ENCODE results near the gene ARID1B.
A peak's percentile ranks its signal among the peaks of the same experiment; 100 is the strongest.

The ARID1B gene

DNA sequence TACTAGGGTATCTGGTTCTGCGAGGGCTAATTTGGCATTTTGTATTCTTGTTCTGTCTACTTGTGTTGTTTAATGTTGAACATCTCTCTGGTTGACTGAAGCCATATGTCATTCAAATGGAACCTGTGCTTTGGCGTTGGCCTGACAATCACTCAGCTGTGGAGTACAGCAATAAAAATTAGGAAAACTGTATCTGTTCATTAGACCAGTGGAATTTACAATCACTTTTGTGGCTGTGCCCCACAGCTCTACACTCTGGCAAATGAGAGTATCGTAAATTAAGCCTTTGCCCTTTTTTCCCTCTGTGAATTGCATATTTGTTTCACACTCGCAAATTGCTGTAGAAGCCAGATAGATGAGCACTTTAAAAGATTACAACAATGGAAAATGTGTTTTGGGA lies 102.0 kb downstream of the ARID1B start:
- WGBS (ENCODE audit: extremely low coverage, insufficient coverage, insufficient read length), result no CpG with 5 or more reads among the region's 4 CpGs

DNA sequence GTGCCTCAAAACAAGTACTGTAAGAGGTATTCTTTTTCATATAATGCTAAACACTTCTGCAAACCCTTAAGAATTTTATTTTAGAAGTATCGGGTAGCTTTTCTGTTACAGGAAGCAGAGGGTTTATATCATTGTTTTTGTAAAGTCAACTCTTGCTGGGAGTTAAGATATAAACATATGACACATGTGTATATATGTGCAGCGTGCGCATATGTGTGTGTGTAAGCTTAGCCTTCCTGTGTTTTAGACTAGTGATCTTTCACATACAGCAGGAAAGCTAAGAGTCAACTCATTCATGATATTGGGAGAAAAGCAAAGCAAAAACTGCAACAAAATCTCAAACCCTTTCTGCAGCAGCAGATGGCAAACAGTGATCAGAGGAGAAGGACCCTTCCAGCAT lies 102.4 kb downstream of the ARID1B start:
- H4K12ac ChIP-seq (ENCODE audit: low read depth, low read length), result no peak overlapping the region
- no peak overlapping the region for H4K8ac ChIP-seq (ENCODE audit: low read depth, low read length)
- H4K91ac ChIP-seq (ENCODE audit: low read depth, low read length), result no peak overlapping the region
- no peak overlapping the region for H3K4me2 ChIP-seq (ENCODE audit: low read length)
- H3K18ac ChIP-seq (ENCODE audit: low read length), result no peak overlapping the region
- no peaks in the 10 kb centered on the region for H3K36me3 ChIP-seq (ENCODE audit: control insufficient read depth in 1 of 2, insufficient read depth in 2 of 2, low read length in 2 of 2)
- no peaks in the 10 kb centered on the region for H3K9me3 ChIP-seq (ENCODE audit: insufficient read depth, low read depth, low read length)
- H3K27me3 ChIP-seq (ENCODE audit: insufficient read depth, low read length), result no peaks in the 10 kb centered on the region
- H3K79me2 ChIP-seq (ENCODE audit: control insufficient read depth, insufficient read depth, low read length, poor library complexity), result peaks cover 11% of the 10 kb centered on the region
- H2BK120ac ChIP-seq (ENCODE audit: insufficient read depth, low read length, poor library complexity), result no peak overlapping the region
- no peak overlapping the region for H3K9ac ChIP-seq (ENCODE audit: low read length)
- H2BK12ac ChIP-seq (ENCODE audit: low read length), result no peak overlapping the region
- H2AFZ ChIP-seq (ENCODE audit: insufficient read depth, low read length, poor library complexity), result no peak overlapping the region
- H3K4me3 ChIP-seq (ENCODE audit: low read depth, low read length), result no peak overlapping the region
- WGBS (ENCODE audit: extremely low coverage, insufficient coverage, insufficient read length), result no CpG with 5 or more reads among the region's 3 CpGs
- no peak overlapping the region for H3K14ac ChIP-seq (ENCODE audit: low read length)
- DNase-seq, result no peak
- no peak overlapping the region for H2AK5ac ChIP-seq (ENCODE audit: low read length)
- H3K79me1 ChIP-seq (ENCODE audit: low read length), result no peaks in the 10 kb centered on the region
- H3K4me1 ChIP-seq (ENCODE audit: control insufficient read depth in 1 of 2, insufficient read depth in 2 of 2, low read length in 2 of 2), result peaks cover 0 to 7% of the 10 kb centered on the region in 2 experiments
- no peak overlapping the region for H3K23ac ChIP-seq (ENCODE audit: low read length)
- H3K27ac ChIP-seq (ENCODE audit: low read depth, low read length), result no peak overlapping the region
- H2BK5ac ChIP-seq (ENCODE audit: low read depth, low read length, poor library complexity), result no peak overlapping the region
- H3K4ac ChIP-seq (ENCODE audit: low read depth, low read length), result no peak overlapping the region

More for the DNA sequence above, 102.0 kb downstream of the ARID1B start:
- Histone ChIP-seq H4K91ac (ENCODE audit: low read depth, low read length) (no peak overlapping the region), H2AK5ac (ENCODE audit: low read length) (no peak overlapping the region), H3K14ac (ENCODE audit: low read length) (no peak overlapping the region), H2BK12ac (ENCODE audit: low read length) (no peak overlapping the region), H3K36me3 (ENCODE audit: control insufficient read depth in 1 of 2, insufficient read depth in 2 of 2, low read length in 2 of 2) (peaks cover 0 to 3% of the 10 kb centered on the region in 2 experiments), H3K79me2 (ENCODE audit: control insufficient read depth, insufficient read depth, low read length, poor library complexity) (peaks cover 11% of the 10 kb centered on the region), H2AFZ (ENCODE audit: insufficient read depth, low read length, poor library complexity) (no peak overlapping the region), H3K9me3 (ENCODE audit: insufficient read depth, low read depth, low read length) (no peaks in the 10 kb centered on the region), H2BK5ac (ENCODE audit: low read depth, low read length, poor library complexity) (no peak overlapping the region), H3K27ac (ENCODE audit: low read depth, low read length) (no peak overlapping the region), H4K12ac (ENCODE audit: low read depth, low read length) (no peak overlapping the region), H4K8ac (ENCODE audit: low read depth, low read length) (no peak overlapping the region), H3K18ac (ENCODE audit: low read length) (peak overlapping the region; percentile 46), H3K4me3 (ENCODE audit: low read depth, low read length) (no peak overlapping the region), H3K23ac (ENCODE audit: low read length) (no peak overlapping the region), H3K9ac (ENCODE audit: low read length) (no peak overlapping the region), H3K4me1 (ENCODE audit: control insufficient read depth in 1 of 2, insufficient read depth in 2 of 2, low read length in 2 of 2) (peaks cover 0 to 7% of the 10 kb centered on the region in 2 experiments), H3K79me1 (ENCODE audit: low read length) (no peaks in the 10 kb centered on the region), H3K4me2 (ENCODE audit: low read length) (no peak overlapping the region), H3K27me3 (ENCODE audit: insufficient read depth, low read length) (no peaks in the 10 kb centered on the region), H2BK120ac (ENCODE audit: insufficient read depth, low read length, poor library complexity) (no peak overlapping the region), H3K4ac (ENCODE audit: low read depth, low read length) (peak overlapping the region; percentile 25)
- DNase-seq, result no peak

DNA sequence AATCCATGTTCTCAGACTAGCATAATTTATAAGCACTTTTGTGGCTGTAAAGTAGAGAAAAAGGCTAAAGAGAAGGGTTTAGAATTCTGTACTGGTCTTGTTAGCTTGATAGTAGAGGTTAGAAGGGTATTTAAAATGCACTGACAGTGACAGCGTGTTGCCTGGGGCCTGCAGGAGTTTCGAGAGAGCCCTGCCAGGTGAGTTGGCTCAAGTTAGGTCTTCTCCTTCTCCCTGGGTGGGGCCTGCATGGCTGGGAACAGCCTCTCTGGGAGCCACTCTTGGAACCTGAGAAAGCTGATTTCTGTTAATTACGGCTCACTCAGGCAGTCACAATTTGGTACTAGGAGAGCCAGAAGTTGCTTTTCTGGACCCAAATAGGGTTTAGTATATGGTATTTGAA lies 103.7 kb downstream of the ARID1B start:
- Histone ChIP-seq H4K91ac (ENCODE audit: low read depth, low read length) (no peak overlapping the region), H3K14ac (ENCODE audit: low read length) (no peak overlapping the region), H3K27me3 (ENCODE audit: insufficient read depth, low read length) (no peaks in the 10 kb centered on the region), H2BK12ac (ENCODE audit: low read length) (no peak overlapping the region), H2AK5ac (ENCODE audit: low read length) (no peak overlapping the region), H3K36me3 (ENCODE audit: control insufficient read depth in 1 of 2, insufficient read depth in 2 of 2, low read length in 2 of 2) (no peaks in the 10 kb centered on the region), H3K4me1 (ENCODE audit: control insufficient read depth in 1 of 2, insufficient read depth in 2 of 2, low read length in 2 of 2) (peaks cover 0 to 7% of the 10 kb centered on the region in 2 experiments), H3K27ac (ENCODE audit: low read depth, low read length) (no peak overlapping the region), H4K12ac (ENCODE audit: low read depth, low read length) (no peak overlapping the region), H3K79me1 (ENCODE audit: low read length) (no peaks in the 10 kb centered on the region), H2AFZ (ENCODE audit: insufficient read depth, low read length, poor library complexity) (no peak overlapping the region), H3K9ac (ENCODE audit: low read length) (no peak overlapping the region), H3K4me3 (ENCODE audit: low read depth, low read length) (no peak overlapping the region), H3K23ac (ENCODE audit: low read length) (no peak overlapping the region), H3K4me2 (ENCODE audit: low read length) (no peak overlapping the region), H4K8ac (ENCODE audit: low read depth, low read length) (no peak overlapping the region), H3K4ac (ENCODE audit: low read depth, low read length) (peak overlapping the region; percentile 27), H3K18ac (ENCODE audit: low read length) (no peak overlapping the region), H3K9me3 (ENCODE audit: insufficient read depth, low read depth, low read length) (no peaks in the 10 kb centered on the region), H2BK120ac (ENCODE audit: insufficient read depth, low read length, poor library complexity) (no peak overlapping the region), H2BK5ac (ENCODE audit: low read depth, low read length, poor library complexity) (no peak overlapping the region), H3K79me2 (ENCODE audit: control insufficient read depth, insufficient read depth, low read length, poor library complexity) (peaks cover 11% of the 10 kb centered on the region)
- peak in 1 of 2 donors; percentile 11 for DNase-seq
- no CpG with 5 or more reads among the region's 3 CpGs for WGBS (ENCODE audit: extremely low coverage, insufficient coverage, insufficient read length)

DNA sequence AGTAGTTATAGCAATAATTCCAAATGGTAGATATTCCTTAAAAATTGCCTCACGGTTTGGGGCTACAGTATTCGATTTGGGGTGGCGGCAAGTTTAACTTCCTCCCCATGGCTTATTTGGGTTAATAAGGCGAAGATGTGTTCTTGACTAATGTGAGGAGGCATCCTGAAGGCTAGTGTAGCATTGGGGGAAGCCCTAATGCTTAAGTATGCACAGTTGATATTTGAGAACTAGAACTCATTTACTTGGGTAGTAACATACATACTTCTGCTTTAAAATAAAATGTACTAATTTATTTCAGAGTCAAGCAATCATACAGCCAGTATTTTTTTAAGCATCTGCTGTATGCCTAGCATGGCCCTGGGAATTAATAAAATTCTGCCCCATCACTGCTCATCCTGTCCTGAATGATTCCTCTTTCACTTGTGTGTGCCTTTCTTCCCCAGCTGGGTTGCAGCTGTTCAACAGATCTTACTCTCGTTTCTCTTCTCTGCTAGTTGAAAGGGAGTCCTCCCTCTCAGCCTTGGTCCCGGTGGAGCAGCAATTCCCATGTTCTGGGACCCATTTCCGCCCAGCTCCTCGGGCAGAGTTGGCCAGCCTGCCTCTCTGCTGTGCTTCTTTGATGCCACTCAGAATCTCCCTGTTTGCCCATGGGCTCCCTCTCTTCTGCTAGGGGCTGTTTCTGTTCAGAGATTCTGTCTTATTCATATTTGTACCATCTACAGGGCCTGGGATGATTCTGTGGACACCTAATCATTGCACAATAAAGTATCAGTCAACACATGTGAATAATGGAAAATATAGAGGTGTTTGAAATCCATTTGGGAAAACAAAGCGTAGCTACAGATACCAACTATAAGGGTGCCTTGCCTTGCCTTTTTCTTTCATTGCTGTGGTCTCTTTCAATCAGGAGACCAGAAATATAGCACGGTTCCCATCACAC lies 104.8 kb downstream of the ARID1B start:
- Histone ChIP-seq H4K91ac (ENCODE audit: low read depth, low read length) (no peak overlapping the region), H3K9ac (ENCODE audit: low read length) (no peak overlapping the region), H2BK12ac (ENCODE audit: low read length) (no peak overlapping the region), H3K14ac (ENCODE audit: low read length) (no peak overlapping the region), H2BK120ac (ENCODE audit: insufficient read depth, low read length, poor library complexity) (no peak overlapping the region), H4K12ac (ENCODE audit: low read depth, low read length) (no peak overlapping the region), H3K23ac (ENCODE audit: low read length) (no peak overlapping the region), H2AK5ac (ENCODE audit: low read length) (no peak overlapping the region), H3K9me3 (ENCODE audit: insufficient read depth, low read depth, low read length) (peaks cover 2% of the 10 kb centered on the region), H3K79me2 (ENCODE audit: control insufficient read depth, insufficient read depth, low read length, poor library complexity) (peaks cover 11% of the 10 kb centered on the region), H2AFZ (ENCODE audit: insufficient read depth, low read length, poor library complexity) (no peak overlapping the region), H3K4me2 (ENCODE audit: low read length) (no peak overlapping the region), H3K27me3 (ENCODE audit: insufficient read depth, low read length) (no peaks in the 10 kb centered on the region), H3K27ac (ENCODE audit: low read depth, low read length) (no peak overlapping the region), H3K36me3 (ENCODE audit: control insufficient read depth in 1 of 2, insufficient read depth in 2 of 2, low read length in 2 of 2) (no peaks in the 10 kb centered on the region), H3K4me1 (ENCODE audit: control insufficient read depth in 1 of 2, insufficient read depth in 2 of 2, low read length in 2 of 2) (peaks cover 0 to 7% of the 10 kb centered on the region in 2 experiments), H3K79me1 (ENCODE audit: low read length) (no peaks in the 10 kb centered on the region), H3K4ac (ENCODE audit: low read depth, low read length) (peak overlapping the region; percentile 93), H3K18ac (ENCODE audit: low read length) (no peak overlapping the region), H3K4me3 (ENCODE audit: low read depth, low read length) (no peak overlapping the region), H2BK5ac (ENCODE audit: low read depth, low read length, poor library complexity) (no peak overlapping the region), H4K8ac (ENCODE audit: low read depth, low read length) (no peak overlapping the region)
- DNase-seq, result no peak
- WGBS (ENCODE audit: extremely low coverage, insufficient coverage, insufficient read length), result no CpG with 5 or more reads among the region's 10 CpGs

Measured in trophoblast cell (in vitro differentiated cells and primary cell).